Hematopoietic multipotent progenitor cell treated with erythropoietin and hydrocortisone succinate and interleukin-3 and kit ligand, for 17 days (in vitro differentiated cells): ENCODE data around the gene NIF3L1.

ENCODE experiments used
- DNase-seq: peaks from one replicate; pipeline ENCODE4 v3.0.0-alpha.2; 2015; ENCODE audit warnings: low spot score

Gene NIF3L1, protein sequence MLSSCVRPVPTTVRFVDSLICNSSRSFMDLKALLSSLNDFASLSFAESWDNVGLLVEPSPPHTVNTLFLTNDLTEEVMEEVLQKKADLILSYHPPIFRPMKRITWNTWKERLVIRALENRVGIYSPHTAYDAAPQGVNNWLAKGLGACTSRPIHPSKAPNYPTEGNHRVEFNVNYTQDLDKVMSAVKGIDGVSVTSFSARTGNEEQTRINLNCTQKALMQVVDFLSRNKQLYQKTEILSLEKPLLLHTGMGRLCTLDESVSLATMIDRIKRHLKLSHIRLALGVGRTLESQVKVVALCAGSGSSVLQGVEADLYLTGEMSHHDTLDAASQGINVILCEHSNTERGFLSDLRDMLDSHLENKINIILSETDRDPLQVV

DNA sequence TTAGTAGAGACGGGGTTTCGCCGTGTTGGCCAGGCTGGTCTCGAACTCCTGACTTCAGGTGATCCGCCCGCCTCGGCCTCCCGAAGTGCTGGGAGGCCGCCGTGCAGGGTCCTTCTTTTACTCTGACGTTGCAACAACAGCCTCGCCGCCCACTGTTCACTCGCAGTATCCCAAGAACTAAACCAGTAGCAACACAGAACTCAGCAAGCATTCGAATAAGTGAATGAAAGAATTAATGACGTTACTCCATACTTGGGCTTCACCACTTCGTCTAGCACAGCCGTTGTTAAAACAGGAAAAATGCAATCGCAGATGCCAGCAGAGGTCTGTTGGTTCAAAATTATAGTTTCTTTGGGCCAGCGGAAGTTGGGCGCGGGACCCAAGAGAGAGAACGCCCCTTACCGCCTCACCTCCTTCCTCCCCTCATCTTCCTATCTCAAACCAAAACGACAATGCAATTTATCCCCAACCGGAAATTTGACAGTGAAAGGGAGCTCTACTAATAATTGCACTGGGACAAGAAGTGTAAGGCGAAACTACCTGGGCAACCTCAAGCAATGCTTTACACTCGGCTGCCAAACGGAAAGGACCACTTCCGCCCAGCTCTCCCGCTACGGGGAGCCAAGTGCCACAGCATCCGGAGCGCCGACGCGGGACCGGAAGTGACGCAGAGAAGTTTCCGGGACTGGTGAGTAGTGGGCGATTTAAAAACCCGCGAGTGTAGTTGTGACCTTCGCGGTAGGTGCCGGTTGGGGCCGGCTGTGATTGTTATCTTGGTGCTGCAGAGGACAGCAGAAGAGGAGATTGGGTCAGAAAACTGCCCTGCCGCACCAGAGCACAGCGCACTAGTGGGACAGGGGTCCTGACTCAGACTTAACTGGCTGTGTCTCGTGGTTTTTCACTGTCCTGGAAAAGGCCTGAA is at the start of gene NIF3L1, which contains the start of gene PPIL3:
Gene NIF3L1, plus strand, starts transcription at position 668 of the 922 bp plus-strand sequence. CDS start 2,573 bp downstream, outside the sequence.
Gene PPIL3, minus strand, starts transcription at position 374 of the 922 bp plus-strand sequence. CDS start 1,462 bp downstream, outside the sequence.
- DNase-seq = peak; percentile 96

DNA sequence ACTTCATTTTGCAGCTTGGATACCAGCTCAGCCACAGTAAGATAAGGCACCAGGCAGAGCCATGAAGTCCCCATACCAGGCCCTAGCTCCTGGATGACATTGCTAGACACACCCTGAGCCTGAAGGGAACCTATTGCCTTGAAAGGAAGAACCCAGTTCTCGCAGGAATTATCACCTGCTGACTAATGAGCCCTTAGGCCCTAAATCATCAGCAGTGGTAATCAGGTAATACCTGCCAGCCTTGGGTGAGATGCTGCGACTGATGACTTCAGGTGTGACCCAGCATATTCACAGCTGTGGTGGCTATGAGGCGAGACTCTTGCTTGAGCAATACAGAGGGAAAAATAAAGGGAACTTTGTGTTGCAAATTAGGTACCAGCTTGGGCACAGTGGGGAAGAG is 49.7 kb upstream of the NIF3L1 start:
- DNase-seq = no peak

DNA sequence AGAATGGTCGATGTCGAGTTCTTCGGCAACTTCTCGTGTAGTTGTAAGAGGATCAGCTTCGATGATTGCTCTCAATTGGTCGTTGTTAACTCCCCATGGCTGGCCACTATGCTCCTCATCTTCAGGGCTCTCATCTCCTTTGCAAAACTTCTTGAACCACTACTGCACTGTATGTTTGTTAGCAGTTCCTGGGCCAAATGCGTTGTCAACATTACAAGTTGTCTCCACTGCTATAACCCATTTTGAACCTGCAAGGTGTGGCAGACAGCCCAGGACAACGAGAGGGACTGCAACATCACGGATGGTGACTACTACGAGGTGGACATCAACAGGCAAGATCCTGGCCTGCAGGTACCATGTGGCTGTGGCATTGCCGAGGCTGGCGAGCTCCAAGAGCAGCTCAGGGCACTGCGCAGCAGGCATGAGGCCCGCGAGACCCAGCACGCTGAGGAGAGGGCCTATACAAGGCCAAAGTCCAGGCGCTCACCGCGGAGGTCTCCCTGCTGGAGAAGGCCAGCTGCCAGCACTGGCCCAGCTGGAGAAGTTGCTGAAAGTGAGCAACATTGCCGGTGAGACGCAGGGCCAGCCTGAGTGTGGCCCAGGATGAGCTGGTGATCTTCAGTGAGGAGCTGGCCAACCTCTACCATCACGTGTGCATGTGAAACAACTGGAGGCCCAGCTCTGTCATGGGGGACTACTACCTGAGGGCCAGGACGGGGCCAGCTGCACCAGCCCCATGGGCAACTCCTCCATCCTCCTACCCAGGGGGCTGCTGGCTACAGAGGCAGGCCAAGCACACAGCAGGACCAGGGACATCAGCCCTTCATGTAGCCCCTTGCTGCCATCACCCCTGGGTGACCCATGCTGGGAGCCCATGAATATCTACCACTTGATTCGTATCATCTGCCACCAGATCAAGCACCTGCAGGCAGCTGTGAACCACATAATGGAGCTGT is 44.9 kb upstream of the NIF3L1 start:
- DNase-seq = no peak

DNA sequence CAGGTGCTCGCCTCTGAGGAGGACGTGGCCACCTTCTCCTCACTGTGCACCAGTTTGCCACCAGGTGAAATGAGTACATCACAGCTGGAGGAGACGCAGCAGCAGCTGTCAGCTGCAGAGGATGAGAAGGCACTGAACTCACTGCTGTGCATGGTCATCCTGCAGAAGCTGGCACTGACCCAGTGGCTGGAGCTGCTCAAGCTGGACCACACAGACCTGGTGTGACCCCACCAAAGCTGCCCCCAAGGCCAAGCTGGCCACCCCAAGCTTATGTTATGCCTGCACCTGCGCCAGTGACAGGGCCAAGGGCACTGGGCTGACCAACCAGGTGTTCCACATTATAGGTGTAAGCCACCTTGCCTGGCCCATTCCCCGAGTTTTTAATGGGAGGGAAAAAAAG is 44.0 kb upstream of the NIF3L1 start:
- DNase-seq = no peak

DNA sequence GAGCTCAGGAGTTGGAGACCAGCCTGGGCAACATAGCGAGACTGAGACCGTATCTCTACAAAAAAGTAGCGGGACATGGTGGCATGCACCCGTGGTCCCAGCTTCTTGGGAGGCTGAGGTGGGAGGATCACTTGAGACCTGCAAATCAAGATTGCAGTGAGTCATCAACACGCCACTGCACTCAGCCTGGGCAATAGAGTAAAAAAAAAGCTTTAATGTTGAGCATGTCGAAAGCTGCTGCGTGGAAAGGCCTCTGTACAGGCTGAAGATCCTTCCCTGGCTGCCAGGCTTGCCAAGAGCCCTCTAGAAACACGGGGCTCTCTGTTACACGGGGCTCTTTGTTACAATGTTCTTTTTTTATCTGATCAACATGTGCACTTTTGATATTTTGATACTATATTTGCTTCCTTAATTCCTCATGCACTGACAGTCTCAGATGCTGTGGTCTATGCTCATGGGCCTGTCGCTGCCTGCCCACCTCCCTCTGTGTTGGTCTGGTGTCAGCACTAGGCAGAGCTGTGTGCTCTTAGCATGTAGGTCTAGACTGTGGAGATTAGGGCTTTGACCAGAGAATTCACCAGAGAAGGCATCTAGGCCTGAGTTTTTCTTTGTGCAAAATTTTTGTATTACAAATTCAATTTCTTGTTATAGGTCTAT is 43.4 kb upstream of the NIF3L1 start:
- DNase-seq = no peak

DNA sequence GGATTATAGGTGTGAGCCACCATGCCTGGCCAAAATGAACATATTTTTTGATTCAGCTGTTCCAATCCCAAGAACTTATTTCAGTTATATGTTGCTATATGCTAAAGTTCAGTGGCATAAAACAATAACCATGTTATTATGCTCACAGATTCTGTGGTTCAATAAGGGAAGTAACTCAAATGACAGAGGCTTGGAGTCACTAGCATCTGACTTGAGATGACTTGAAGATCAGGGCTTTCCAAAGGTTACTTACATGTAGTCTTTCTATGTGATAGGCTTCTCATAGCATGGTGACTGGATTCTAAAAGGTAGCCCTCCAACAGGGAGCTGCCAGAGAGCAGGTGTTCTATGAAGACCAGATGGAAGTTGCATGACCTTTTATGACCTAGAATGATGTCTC is 41.9 kb upstream of the NIF3L1 start:
- no peak for DNase-seq

DNA sequence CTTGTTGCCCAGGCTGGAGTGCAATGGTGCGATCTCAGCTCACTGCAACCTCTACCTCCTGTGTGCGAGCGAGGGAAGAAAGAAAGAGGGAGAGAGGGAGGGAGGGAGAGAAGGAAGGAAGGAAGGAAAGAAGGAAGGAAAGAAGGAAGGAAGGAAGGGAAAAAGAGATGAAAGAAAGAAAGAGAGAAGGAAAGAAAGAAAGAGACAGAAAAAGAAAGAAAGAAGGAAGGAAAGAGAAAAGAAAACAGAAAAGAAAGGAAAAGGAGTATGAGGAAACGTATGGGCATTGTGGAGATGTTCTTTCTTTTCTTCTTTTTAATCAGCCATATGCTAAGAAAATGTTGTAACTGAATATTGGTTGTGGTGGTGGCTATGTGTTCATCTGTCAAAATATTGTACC is 41.2 kb upstream of the NIF3L1 start:
- no peak for DNase-seq

DNA sequence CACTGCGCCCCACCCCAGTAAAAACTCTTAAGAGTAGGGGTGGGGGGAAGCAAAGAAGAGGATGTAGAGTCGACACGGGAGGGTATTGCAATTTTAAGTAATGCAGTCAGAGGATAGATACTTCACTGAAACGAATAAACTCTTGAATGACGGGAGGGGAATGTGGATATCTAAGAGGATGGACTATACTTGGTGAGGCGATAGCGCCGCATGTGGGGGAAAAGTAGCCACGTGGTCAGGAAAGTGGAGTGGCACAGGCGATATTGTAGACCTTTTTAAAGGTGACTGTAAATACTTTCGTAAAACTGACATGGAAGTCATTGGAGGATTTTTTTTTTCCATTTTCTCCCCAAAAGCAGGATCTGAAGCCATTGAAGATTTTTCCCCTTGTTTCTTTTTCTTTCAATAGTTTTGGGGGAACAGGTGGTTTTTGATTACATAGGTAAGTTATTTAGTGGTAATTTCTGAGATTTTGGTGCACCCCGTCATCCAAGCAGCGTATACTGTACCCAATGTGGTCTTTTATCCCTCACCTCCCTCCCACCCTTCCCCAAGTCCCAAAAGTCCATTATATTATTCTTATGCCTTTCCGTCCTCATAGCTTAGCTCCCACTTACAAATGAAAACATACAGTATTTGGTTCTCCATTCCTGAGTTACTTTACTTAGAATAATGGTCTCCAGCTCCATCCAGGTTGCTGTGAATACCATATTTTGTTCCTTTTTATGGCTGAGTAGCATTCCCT is 38.5 kb upstream of the NIF3L1 start:
- DNase-seq = no peak

DNA sequence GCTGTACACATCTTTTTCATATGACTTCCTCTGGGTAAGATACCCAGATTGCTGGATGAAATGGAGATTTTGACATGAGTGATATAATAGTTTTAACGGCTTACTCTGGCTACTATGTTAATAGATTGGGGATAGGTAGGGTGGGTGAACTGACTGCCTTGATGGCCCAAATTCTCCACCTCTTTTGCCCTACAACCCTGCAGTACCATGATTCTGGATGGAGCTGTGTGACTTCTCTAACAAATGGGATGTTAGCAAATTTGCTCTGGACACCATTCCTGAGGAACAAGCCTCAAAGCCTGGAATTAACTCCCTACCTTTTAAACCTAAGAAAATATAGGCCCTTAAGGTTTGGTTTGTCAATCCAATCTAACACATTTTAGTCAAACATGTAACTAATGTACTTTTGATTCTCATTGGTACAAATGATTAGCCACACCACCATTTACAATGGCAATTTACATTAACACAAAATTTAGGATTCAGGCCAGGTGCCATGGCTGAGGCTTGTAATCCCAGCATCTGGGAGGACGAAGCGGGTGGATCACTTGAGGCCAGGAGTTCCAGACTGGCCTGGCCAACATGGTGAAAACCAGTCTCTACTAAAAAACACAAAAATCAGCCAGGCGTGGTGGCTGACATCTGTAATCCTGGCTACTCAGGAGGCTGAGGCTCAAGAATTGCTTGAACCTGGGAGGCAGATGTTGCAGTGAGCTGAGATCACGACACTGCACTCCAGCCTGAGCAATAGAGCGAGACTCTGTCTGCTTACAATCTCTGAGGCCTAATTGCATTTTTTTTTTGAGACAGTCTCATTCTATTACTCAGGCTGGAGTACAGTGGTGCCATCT is 37.5 kb upstream of the NIF3L1 start:
- no peak for DNase-seq

DNA sequence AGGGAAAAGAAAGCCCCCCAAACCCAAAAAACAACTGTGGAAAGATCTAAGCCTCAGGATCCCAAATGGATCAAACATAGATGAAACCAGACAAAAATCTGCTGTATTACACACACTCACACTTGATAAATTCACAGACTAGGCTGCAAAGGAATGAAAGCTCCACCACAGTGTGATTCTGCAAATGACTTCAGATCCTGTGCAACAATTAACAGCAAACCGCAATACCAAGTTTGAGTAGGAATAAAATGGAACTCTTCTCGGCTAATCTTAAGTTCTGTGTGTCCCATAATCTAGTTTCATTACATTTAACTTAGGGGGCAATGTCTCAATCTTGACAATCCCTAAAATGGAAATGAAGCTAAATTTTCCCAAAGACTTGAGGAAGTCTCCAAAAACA is 36.6 kb upstream of the NIF3L1 start:
- no peak for DNase-seq

DNA sequence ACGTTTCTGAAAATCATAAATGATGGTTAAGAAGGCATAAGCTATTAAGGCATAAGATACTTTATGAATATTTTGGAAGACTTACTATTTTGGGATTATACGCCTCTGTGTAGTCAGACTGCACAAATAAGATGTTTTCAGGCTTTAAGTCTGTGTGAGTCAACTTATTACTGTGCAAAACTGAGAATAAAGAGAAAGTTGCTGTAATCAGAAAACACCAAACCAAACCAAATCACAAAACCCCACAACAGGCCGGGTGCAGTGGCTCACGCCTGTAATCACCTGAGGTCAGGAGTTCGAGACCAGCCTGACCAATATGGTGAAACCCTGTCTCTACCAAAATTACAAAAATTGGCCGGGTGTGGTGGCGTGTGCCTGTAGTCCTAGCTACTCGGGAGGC is 32.4 kb upstream of the NIF3L1 start:
- no peak for DNase-seq

DNA sequence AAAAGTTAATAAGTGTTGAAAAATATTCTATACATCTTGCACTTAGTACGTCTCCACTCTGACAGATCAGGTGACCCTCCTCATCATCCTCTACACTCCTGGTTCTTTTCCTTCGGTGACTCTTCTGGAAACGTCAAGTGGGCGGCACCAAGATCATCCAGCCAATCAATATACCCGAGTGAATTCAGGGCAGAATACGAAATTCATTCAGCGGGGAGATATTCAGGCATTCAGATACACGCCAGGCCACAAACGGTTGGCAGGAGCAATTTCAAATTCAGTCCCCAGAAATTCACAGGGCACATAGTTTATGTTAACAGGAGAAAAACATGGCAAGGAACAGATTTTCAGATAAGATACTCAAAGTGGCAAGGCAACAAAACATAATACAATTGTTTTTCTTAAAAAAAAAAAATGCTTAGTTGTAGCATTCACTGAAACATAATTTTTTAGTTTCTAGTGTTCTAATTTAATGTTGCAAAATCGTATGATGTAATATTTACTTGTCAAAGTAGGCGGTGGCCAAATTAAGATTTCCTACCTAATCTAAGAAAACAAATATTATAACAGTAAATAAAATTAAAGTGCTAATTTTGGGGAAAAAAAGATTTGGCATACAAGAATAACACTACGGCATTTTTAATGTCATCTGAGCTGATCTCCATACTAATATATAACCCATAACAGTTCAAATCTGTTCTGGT is 28.9 kb upstream of the NIF3L1 start:
- peak; percentile 36 for DNase-seq

DNA sequence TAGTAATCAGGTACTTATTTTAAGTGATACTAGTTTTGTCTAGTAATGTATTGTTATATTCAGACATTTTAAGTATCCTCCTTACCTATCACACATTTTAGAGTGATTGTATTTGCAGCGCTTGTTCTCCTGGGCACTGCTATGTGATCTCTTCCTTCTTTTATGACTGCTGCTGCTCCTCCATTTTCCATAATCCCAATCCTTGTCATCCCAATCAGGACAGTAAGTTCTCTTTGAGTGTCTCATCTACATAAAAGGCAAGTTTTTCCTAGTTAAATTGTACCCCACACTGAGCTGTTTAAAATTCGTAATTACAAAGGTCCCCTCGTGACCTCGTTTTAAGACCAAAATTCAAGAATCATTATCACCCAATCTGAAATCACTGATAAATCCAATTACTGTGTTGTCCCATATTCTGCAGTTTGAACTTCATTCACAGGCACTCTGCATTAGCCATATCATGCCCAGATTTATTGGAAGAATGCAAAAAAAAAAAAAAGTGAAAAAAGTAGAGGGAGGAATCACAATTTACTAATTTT is 27.5 kb upstream of the NIF3L1 start:
- peak; percentile 44 for DNase-seq

DNA sequence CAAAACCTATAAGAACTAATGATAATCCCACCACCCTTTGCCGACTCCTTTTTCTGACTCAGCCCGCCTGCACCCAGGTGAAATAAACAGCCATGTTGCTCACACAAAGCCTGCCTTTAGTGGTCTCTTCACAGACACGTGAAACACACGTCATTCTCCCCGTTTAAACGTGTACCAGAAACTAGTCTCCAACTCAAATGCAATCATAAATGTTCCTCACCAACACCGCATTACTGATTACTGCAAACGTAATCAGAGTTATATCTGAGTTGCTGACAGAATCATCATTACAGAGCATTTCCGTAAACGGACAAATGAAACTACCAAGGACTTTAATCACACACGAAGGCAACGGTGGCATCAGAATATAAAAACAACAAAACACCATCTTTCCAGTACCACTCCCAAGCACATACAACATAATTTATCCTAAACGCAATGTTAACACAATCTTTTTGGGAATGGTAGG is 26.6 kb upstream of the NIF3L1 start:
- peak; percentile 82 for DNase-seq

DNA sequence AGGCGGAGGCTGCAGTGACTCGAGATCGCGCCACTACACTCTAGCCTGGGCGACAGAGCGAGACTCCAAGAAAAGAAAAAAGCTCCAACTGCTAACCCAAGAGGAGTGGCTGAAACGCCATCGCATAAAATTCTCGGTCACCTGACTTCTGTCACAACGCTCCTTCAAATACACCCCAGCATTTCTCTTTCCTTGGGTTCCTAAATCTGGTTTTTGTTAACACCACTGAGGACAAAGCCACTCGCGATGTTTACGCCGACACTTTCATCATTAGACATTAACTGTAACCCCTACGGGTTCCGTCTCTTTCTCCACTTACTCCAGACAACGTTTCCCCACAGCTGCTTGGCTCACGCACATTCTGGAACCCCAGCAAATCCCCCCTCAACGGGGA is 25.4 kb upstream of the NIF3L1 start:
- DNase-seq = no peak

DNA sequence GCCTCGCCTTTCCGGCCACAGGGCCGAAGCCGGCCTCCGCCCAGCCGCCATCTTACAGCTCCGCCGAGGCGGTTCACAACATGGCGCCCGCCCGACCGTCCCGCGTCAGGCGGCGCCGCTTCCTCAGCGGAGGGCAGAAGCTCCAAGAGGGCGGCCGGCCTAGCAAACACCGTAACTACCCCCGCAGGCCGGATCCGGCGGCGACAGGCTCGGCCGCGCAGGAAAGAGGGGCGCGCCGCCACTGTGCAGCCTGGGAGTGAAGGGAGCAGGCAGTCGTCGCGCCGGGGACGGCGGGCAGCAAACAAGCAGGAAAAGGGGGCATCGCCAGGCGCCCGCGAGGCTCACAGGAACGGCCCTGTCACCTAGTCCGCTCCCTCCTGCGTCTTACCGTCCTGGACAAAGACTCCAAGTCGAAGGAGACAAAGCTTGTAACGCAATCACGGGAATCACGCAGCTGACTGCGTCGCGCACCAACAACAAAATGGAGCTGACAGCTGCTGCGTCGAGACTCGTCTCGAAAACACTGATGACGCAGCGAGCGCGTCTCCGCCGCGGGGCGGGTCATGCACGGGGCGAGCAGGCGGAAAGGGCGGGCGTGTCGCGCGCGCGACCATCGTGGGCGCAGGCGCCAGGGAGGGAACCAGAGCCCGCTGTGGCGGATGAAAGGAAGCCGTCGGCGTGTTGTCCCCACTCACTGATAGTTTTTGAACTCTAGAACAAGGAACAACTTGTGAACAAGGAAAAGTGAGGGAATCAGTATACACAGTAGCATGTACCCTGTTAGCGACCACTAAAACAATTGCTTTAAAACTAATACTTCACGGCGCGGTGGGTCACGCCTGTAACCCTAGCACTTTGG is 24.8 kb upstream of the NIF3L1 start, which contains the start of gene CLK1:
Gene CLK1, minus strand, starts transcription at position 483 of the 859 bp plus-strand sequence. CDS start 2,796 bp downstream, outside the sequence.
- DNase-seq = peak; percentile 97

DNA sequence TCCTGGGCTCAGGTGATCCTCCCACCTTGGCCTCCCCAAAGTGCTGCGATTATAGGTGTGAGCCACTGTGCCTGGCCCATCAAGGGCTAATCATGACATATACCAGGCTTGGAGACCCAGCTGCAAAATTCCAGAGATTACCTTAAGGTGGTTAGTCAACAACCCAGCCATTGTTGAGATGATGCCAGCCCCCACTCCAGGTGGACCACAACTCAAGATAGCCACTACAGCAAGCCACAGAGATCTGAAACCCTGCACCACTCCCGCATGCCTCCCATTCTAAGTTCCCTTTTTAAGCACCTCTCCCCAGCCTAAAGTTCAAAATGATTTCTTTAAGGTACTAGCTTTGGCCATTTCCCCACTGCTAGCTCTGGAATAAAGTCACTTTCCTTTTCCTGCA is 20.2 kb upstream of the NIF3L1 start:
- DNase-seq = no peak
